Measurements from ENCODE around the gene CLNS1A.

DNA sequence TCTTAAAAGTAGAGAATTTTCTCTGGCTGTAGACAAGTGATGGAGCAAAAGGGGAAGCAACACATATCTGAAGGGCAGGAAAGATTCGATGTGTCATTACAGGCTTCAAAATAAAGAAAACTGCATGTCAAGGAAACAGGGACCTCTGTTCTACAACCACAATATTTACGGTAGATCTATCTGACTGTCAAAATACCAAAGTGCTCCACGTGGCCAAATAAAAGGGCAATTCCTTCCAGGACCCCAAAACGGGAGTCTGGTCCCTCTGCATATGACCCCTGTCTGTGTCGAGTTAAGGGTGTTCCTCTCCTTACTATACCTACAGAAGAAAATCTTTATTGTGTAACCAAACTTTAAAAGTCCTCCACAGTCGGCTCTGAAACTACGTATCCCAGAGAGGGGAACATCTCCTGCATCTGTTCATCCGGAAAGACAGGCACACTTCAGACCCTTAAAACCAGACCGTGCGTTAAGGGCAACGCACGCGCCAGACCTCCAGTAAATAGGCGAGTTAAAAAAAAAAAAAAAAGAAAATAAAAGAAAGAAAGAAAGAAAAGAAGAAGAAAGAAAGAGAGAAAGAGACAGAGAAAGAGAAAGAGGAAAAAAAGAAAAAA is 756 bp downstream of the CLNS1A start:
- TF ChIP-seq, protein P1, sequence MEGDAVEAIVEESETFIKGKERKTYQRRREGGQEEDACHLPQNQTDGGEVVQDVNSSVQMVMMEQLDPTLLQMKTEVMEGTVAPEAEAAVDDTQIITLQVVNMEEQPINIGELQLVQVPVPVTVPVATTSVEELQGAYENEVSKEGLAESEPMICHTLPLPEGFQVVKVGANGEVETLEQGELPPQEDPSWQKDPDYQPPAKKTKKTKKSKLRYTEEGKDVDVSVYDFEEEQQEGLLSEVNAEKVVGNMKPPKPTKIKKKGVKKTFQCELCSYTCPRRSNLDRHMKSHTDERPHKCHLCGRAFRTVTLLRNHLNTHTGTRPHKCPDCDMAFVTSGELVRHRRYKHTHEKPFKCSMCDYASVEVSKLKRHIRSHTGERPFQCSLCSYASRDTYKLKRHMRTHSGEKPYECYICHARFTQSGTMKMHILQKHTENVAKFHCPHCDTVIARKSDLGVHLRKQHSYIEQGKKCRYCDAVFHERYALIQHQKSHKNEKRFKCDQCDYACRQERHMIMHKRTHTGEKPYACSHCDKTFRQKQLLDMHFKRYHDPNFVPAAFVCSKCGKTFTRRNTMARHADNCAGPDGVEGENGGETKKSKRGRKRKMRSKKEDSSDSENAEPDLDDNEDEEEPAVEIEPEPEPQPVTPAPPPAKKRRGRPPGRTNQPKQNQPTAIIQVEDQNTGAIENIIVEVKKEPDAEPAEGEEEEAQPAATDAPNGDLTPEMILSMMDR (IDR thresholded peaks at IDR 0.05): no peak
- no peak for TF ChIP-seq POLR2A (IDR thresholded peaks at IDR 0.05)
